Smooth muscle cell (in vitro differentiated cells): ENCODE data around the gene TPTE2. TPM values are rescaled to one million over a fixed set of nuclear protein-coding genes. Genes with fewer than 3 reads are reported as not detected.
"Not testable (repeated sequence)": the region's sequence is repeated elsewhere in the genome, so short reads cannot be mapped to it uniquely, and the experiment has no call there.

Experiments
- DNase-seq: peaks from one replicate; lab custom pipeline; 2025; ENCODE audit not compliant: unreplicated experiment; lab: John Stamatoyannopoulos, UW
- H2AFZ ChIP-seq: fragments of 200-600 bp; sonication (generic); 2 replicates; pipeline ENCODE4 v1.6.0; 2016; ENCODE audit warnings: antibody characterized with exemption, low read depth, mild to moderate bottlenecking
- H3F3A ChIP-seq: fragments of 200-600 bp; sonication (generic); 2 replicates; pipeline ENCODE4 v1.6.0; 2017; ENCODE audit warnings: antibody characterized with exemption, low read depth
- H3K27ac ChIP-seq: fragments of 200-600 bp; sonication (generic); 2 replicates; pipeline ENCODE4 v1.5.1; 2016; ENCODE audit warnings: low read depth, mild to moderate bottlenecking
- H3K27me3 ChIP-seq: fragments of 200-600 bp; sonication (generic); 2 replicates; pipeline ENCODE4 v1.6.1; 2016; ENCODE audit warnings: low read depth, mild to moderate bottlenecking
- H3K36me3 ChIP-seq: fragments of 200-600 bp; sonication (generic); 2 replicates; pipeline ENCODE4 v1.5.1; 2016; ENCODE audit warnings: low read depth
- H3K4me1 ChIP-seq: fragments of 200-600 bp; sonication (generic); 2 replicates; pipeline ENCODE4 v1.5.1; 2016; ENCODE audit warnings: low read depth
- H3K4me2 ChIP-seq: fragments of 200-600 bp; sonication (generic); 2 replicates; pipeline ENCODE4 v1.6.0; 2016; ENCODE audit warnings: mild to moderate bottlenecking
- H3K4me3 ChIP-seq: fragments of 200-600 bp; sonication (generic); 2 replicates; pipeline ENCODE4 v1.5.1; 2016; ENCODE audit warnings: mild to moderate bottlenecking
- H3K79me2 ChIP-seq: fragments of 200-600 bp; sonication (generic); 2 replicates; pipeline ENCODE4 v1.6.0; 2016; ENCODE audit warnings: low read depth, mild to moderate bottlenecking
- H3K9ac ChIP-seq: fragments of 200-600 bp; sonication (generic); 2 replicates; pipeline ENCODE4 v1.6.0; 2016; ENCODE audit warnings: low read depth
- H3K9me3 ChIP-seq: fragments of 200-600 bp; sonication (generic); replicated peaks from 2 replicates; pipeline ENCODE4 v1.5.1; 2016; ENCODE audit warnings: low read depth
- H4K20me1 ChIP-seq: fragments of 200-600 bp; sonication (generic); 2 replicates; pipeline ENCODE4 v1.6.0; 2016; ENCODE audit warnings: low read depth
- CTCF ChIP-seq: fragments of 200-600 bp; sonication (generic); IDR thresholded peaks from 2 replicates; pipeline ENCODE4 v1.5.1; 2017; ENCODE audit warnings: borderline replicate concordance, mild to moderate bottlenecking, antibody characterized with exemption; ENCODE audit not compliant: insufficient read depth, poor library complexity, severe bottlenecking
- WGBS: methylation state at CpG from one replicate; pipeline ENCODE4 v1.1.7; 2016; ENCODE audit warnings: low lambda C conversion rate; 5-methylcytosine and 5-hydroxymethylcytosine counted together
- polyA plus RNA-seq: library from polyadenylated mRNA; unstranded; fragments of >200 nt; fragmentation: Nextera tagmentation; extraction: Ambion mirVana; gene quantifications from 2 replicates; pipeline ENCODE4 v1.2.1, GENCODE V29; 2016
- total RNA-seq: library from RNA; depleted of rRNA; stranded (reverse); fragments of >200 nt; gene quantifications from 2 replicates; pipeline ENCODE4 v1.2.3, GENCODE V29; 2014

TPTE2 gene
- total and polyA plus RNA-seq, 2 experiments from 2014 or later: 0.10 TPM; not detected in 1

GRCh38 chr13:19572280-19572679, 10.9 kb upstream of the TPTE2 start:
- peaks cover 4% of the 10 kb centered on the region for H3K9me3 ChIP-seq
- DNase-seq: no peak
- H4K20me1 ChIP-seq: no peaks in the 10 kb centered on the region
- WGBS: 71% methylated on average over 4 of the region's 4 CpGs
- no peak overlapping the region for H3K4me2 ChIP-seq
- no peaks in the 10 kb centered on the region for H3K4me1 ChIP-seq
- no peak overlapping the region for H3K27ac ChIP-seq
- TF ChIP-seq CTCF: no peak
- H3K4me3 ChIP-seq: no peak overlapping the region
- H3K27me3 ChIP-seq: no peaks in the 10 kb centered on the region
- no peak overlapping the region for H3K9ac ChIP-seq
- H3K79me2 ChIP-seq: no peaks in the 10 kb centered on the region
- no peak overlapping the region for H2AFZ ChIP-seq
- H3K36me3 ChIP-seq: no peaks in the 10 kb centered on the region
- no peaks in the 10 kb centered on the region for H3F3A ChIP-seq

GRCh38 chr13:19567820-19568534, 6.6 kb upstream of the TPTE2 start:
- no peak for DNase-seq
- no peaks in the 10 kb centered on the region for H3K4me1 ChIP-seq
- no peaks in the 10 kb centered on the region for H4K20me1 ChIP-seq
- H3F3A ChIP-seq: no peaks in the 10 kb centered on the region
- TF ChIP-seq CTCF: no peak
- no peak overlapping the region for H2AFZ ChIP-seq
- no peaks in the 10 kb centered on the region for H3K36me3 ChIP-seq
- 32% methylated on average over 1 of the region's 1 CpG for WGBS
- H3K27me3 ChIP-seq: no peaks in the 10 kb centered on the region
- H3K4me2 ChIP-seq: no peak overlapping the region
- peaks cover 4% of the 10 kb centered on the region for H3K9me3 ChIP-seq
- no peak overlapping the region for H3K27ac ChIP-seq
- no peak overlapping the region for H3K9ac ChIP-seq
- H3K79me2 ChIP-seq: no peaks in the 10 kb centered on the region
- H3K4me3 ChIP-seq: no peak overlapping the region

- no peak for TF ChIP-seq CTCF
- Histone ChIP-seq H4K20me1 (no peaks in the 10 kb centered on the region), H3F3A (no peaks in the 10 kb centered on the region)
These were observed 253 bp upstream of the TPTE2 start for GRCh38 chr13:19561585-19561984.

GRCh38 chr13:19560672-19561071, 660 bp downstream of the TPTE2 start:
- not testable (repeated sequence) for H3K79me2 ChIP-seq, H3K9me3 ChIP-seq, H4K20me1 ChIP-seq, H3K9ac ChIP-seq, H3K36me3 ChIP-seq, H3K27me3 ChIP-seq, H3K4me1 ChIP-seq, H2AFZ ChIP-seq, DNase-seq, H3K4me3 ChIP-seq, H3K4me2 ChIP-seq, H3K27ac ChIP-seq, H3F3A ChIP-seq
- 93% methylated on average over 22 of the region's 22 CpGs for WGBS

More at GRCh38 chr13:19561585-19561984, 253 bp upstream of the TPTE2 start:
- Histone ChIP-seq H3K9me3 (no peaks in the 10 kb centered on the region), H3K4me2 (no peak overlapping the region), H3K4me3 (no peak overlapping the region), H3K4me1 (no peaks in the 10 kb centered on the region), H3K27ac (no peak overlapping the region), H2AFZ (no peak overlapping the region), H3K27me3 (no peaks in the 10 kb centered on the region), H3K79me2 (no peaks in the 10 kb centered on the region), H3K9ac (no peak overlapping the region), H3K36me3 (no peaks in the 10 kb centered on the region)
- no peak for DNase-seq
- 91% methylated on average over 28 of the region's 28 CpGs for WGBS

GRCh38 chr13:19559739-19560138, 1.6 kb downstream of the TPTE2 start:
- H3F3A ChIP-seq, H3K79me2 ChIP-seq, H3K9me3 ChIP-seq, H4K20me1 ChIP-seq, DNase-seq, H3K27ac ChIP-seq, H3K27me3 ChIP-seq, H3K4me1 ChIP-seq, H3K9ac ChIP-seq, H2AFZ ChIP-seq, H3K4me2 ChIP-seq, H3K36me3 ChIP-seq, H3K4me3 ChIP-seq: not testable (repeated sequence)
- WGBS: no CpG with 5 or more reads among the region's 10 CpGs

GRCh38 chr13:19557287-19557686, 4.0 kb downstream of the TPTE2 start:
- 78% methylated on average over 3 of the region's 4 CpGs for WGBS
- H4K20me1 ChIP-seq: not testable (repeated sequence)

More at GRCh38 chr13:19557287-19557686, 4.0 kb downstream of the TPTE2 start:
- H3K4me1 ChIP-seq, DNase-seq, H3K36me3 ChIP-seq, H3K27ac ChIP-seq, H3K79me2 ChIP-seq, H2AFZ ChIP-seq, H3K4me3 ChIP-seq, H3K27me3 ChIP-seq, H3K4me2 ChIP-seq, H3F3A ChIP-seq, H3K9ac ChIP-seq, H3K9me3 ChIP-seq: not testable (repeated sequence)
